ENCODE results near the gene PRAMEF1. TPM values are rescaled to one million over a fixed set of nuclear protein-coding genes. Genes with fewer than 3 reads are reported as not detected.

The PRAMEF1 gene
- total and polyA plus RNA-seq, 10 of the 15 experiments (the other 5 are each of a cell fraction or from before 2014, with no cell fraction given): not detected

DNA sequence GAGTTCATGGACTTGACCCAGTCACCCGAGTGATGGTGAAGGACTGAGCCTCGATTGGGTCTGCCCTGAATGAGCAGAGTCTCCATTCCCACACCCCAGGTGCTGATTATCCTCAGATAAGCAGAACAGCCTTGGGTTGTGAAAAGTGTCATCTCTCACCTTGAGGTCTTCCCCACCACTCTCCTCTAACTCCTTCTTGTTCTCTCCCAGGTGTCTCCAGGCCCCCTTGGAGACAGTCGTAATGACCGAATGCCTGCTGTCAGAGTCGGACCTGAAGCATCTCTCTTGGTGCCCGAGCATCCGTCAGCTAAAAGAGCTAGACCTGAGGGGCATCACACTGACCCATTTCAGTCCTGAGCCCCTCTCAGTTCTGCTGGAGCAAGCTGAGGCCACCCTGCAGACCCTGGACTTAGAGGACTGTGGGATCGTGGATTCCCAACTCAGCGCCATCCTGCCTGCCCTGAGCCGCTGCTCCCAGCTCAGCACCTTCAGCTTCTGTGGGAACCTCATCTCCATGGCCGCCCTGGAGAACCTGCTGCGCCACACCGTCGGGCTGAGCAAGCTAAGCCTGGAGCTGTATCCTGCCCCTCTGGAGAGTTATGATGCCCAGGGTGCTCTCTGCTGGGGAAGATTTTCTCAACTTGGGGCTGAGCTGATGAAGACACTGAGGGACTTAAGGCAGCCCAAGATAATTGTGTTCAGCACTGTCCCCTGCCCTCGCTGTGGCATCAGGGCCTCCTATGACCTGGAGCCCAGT lies 14.2 kb upstream of the PRAMEF1 start:
- DNase-seq (ENCODE audit: low read depth, low spot score) (no peak), ATAC-seq (no peak), FAIRE-seq (no peak)
- WGBS (ENCODE audit: insufficient coverage, insufficient replicate concordance, low lambda C conversion rate, missing lambda C conversion rate): 45% methylated on average over 15 of the region's 15 CpGs
- RAD21 ChIA-PET (ENCODE audit: unreplicated experiment): no interaction called here
- no peak overlapping the region for H3K27ac ChIP-seq (ENCODE audit: control insufficient read depth, insufficient read depth)
- intact Hi-C loops (cut with micrococcal nuclease; ENCODE audit: unreplicated experiment): no loop called here
- CTCF ChIA-PET: no interaction called here
- H2AFZ ChIP-seq (ENCODE audit: control insufficient read depth, low read depth, low read length): no peak overlapping the region
- POLR2A ChIA-PET: no interaction called here
- no peak overlapping the region for H3K4me3 ChIP-seq
- H3K79me2 ChIP-seq (ENCODE audit: control insufficient read depth, insufficient read depth, low read length): no peaks in the 10 kb centered on the region
- SMC1A ChIA-PET (ENCODE audit: uncharacterized antibody, unreplicated experiment): no interaction called here
- no peak overlapping the region for H3K4me2 ChIP-seq (ENCODE audit: control insufficient read depth, insufficient read depth)
- no peaks in the 10 kb centered on the region for H3K36me3 ChIP-seq (ENCODE audit: control insufficient read depth in 2 of 2, insufficient read depth in 2 of 2, low read length in 1 of 2)
- H3K27me3 ChIP-seq (replicated peaks in 1 of 2; ENCODE audit: control insufficient read depth in 2 of 2, insufficient read depth in 2 of 2, low read length in 1 of 2): no peaks in the 10 kb centered on the region; a peak in 1 of 4 replicates
- no TSS peak for BruUV-seq (replicated peaks)
- no peaks in the 10 kb centered on the region for H4K20me1 ChIP-seq (ENCODE audit: control insufficient read depth, insufficient read depth)
- in situ Hi-C loops (cut with MboI): no loop called here
- no peaks in the 10 kb centered on the region for H3K9me3 ChIP-seq (replicated peaks; ENCODE audit: control insufficient read depth, insufficient read depth, low read length)
- H3K4me1 ChIP-seq (ENCODE audit: control insufficient read depth, insufficient read depth, low read length): no peaks in the 10 kb centered on the region
- TF ChIP-seq, protein P1, sequence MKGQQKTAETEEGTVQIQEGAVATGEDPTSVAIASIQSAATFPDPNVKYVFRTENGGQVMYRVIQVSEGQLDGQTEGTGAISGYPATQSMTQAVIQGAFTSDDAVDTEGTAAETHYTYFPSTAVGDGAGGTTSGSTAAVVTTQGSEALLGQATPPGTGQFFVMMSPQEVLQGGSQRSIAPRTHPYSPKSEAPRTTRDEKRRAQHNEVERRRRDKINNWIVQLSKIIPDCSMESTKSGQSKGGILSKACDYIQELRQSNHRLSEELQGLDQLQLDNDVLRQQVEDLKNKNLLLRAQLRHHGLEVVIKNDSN (IDR thresholded peaks at IDR 0.05; ENCODE audit: borderline replicate concordance, extremely low read length, insufficient read depth, low read depth, low read length): no peak
- TF ChIP-seq JUND (IDR thresholded peaks at IDR 0.05; ENCODE audit: low read depth, low read length): no peak
- no peak overlapping the region for H3K9ac ChIP-seq (ENCODE audit: control insufficient read depth, insufficient read depth, low read length)

DNA sequence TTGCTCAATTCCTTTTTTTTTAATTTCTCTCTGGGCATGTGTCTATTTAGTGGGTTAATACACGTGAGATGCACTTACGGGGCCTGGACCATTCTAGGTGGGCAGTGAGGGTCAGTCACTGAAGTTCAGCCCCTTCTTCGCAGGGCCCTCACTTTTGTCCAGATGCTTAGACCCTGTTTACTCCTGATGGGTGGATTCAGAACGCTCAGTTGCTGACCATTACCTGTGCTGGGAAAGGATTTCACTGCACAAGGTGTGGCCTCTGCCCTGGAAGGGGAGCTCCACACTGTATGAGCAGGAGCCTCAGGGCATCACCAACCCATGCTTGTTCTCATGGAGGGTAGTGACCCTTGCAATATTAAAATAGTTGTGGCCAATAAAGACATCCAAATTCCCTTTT lies 13.1 kb upstream of the PRAMEF1 start:
- intact Hi-C loops (cut with micrococcal nuclease; ENCODE audit: unreplicated experiment): no loop called here
- H3K36me3 ChIP-seq (ENCODE audit: control insufficient read depth in 2 of 2, insufficient read depth in 2 of 2, low read length in 1 of 2): no peaks in the 10 kb centered on the region
- H3K4me3 ChIP-seq: no peak overlapping the region
- ATAC-seq (no peak), DNase-seq (ENCODE audit: low read depth, low spot score) (no peak), FAIRE-seq (no peak)
- no TSS peak for BruUV-seq (replicated peaks)
- in situ Hi-C loops (cut with MboI): no loop called here
- ChIA-PET RAD21 (ENCODE audit: unreplicated experiment) (no interaction called here), POLR2A (no interaction called here), CTCF (no interaction called here), SMC1A (ENCODE audit: uncharacterized antibody, unreplicated experiment) (no interaction called here)
- H3K79me2 ChIP-seq (ENCODE audit: control insufficient read depth, insufficient read depth, low read length): no peaks in the 10 kb centered on the region
- H4K20me1 ChIP-seq (ENCODE audit: control insufficient read depth, insufficient read depth): no peaks in the 10 kb centered on the region
- no peak overlapping the region for H3K4me2 ChIP-seq (ENCODE audit: control insufficient read depth, insufficient read depth)
- no peak overlapping the region for H3K27ac ChIP-seq (ENCODE audit: control insufficient read depth, insufficient read depth)
- no peak overlapping the region for H2AFZ ChIP-seq (ENCODE audit: control insufficient read depth, low read depth, low read length)
- no peak overlapping the region for H3K9ac ChIP-seq (ENCODE audit: control insufficient read depth, insufficient read depth, low read length)
- H3K4me1 ChIP-seq (ENCODE audit: control insufficient read depth, insufficient read depth, low read length): no peaks in the 10 kb centered on the region
- H3K9me3 ChIP-seq (replicated peaks; ENCODE audit: control insufficient read depth, insufficient read depth, low read length): no peaks in the 10 kb centered on the region
- 21% methylated on average over 4 of the region's 4 CpGs for WGBS (ENCODE audit: insufficient coverage, insufficient replicate concordance, low lambda C conversion rate, missing lambda C conversion rate)
- H3K27me3 ChIP-seq (replicated peaks in 1 of 2; ENCODE audit: control insufficient read depth in 2 of 2, insufficient read depth in 2 of 2, low read length in 1 of 2): no peaks in the 10 kb centered on the region
- TF ChIP-seq BCL11A (IDR thresholded peaks at IDR 0.05; ENCODE audit: low read depth, low read length) (no peak), NFYA (IDR thresholded peaks at IDR 0.05; ENCODE audit: borderline replicate concordance, low read depth, low read length) (no peak), ASH2L (IDR thresholded peaks at IDR 0.05; ENCODE audit: borderline replicate concordance, low read depth) (no peak), RCOR1 (conservative IDR thresholded peaks at IDR 0.05; ENCODE audit: low read depth, low read length) (no peak), MEF2A (IDR thresholded peaks at IDR 0.05; ENCODE audit: insufficient read depth, low read depth, low read length) (no peak), NFIC (IDR thresholded peaks at IDR 0.05; ENCODE audit: low read depth, low read length) (no peak)
- TF ChIP-seq, protein P2, sequence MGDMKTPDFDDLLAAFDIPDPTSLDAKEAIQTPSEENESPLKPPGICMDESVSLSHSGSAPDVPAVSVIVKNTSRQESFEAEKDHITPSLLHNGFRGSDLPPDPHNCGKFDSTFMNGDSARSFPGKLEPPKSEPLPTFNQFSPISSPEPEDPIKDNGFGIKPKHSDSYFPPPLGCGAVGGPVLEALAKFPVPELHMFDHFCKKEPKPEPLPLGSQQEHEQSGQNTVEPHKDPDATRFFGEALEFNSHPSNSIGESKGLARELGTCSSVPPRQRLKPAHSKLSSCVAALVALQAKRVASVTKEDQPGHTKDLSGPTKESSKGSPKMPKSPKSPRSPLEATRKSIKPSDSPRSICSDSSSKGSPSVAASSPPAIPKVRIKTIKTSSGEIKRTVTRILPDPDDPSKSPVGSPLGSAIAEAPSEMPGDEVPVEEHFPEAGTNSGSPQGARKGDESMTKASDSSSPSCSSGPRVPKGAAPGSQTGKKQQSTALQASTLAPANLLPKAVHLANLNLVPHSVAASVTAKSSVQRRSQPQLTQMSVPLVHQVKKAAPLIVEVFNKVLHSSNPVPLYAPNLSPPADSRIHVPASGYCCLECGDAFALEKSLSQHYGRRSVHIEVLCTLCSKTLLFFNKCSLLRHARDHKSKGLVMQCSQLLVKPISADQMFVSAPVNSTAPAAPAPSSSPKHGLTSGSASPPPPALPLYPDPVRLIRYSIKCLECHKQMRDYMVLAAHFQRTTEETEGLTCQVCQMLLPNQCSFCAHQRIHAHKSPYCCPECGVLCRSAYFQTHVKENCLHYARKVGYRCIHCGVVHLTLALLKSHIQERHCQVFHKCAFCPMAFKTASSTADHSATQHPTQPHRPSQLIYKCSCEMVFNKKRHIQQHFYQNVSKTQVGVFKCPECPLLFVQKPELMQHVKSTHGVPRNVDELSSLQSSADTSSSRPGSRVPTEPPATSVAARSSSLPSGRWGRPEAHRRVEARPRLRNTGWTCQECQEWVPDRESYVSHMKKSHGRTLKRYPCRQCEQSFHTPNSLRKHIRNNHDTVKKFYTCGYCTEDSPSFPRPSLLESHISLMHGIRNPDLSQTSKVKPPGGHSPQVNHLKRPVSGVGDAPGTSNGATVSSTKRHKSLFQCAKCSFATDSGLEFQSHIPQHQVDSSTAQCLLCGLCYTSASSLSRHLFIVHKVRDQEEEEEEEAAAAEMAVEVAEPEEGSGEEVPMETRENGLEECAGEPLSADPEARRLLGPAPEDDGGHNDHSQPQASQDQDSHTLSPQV (IDR thresholded peaks at IDR 0.05): no peak
